ENCODE results near the gene CDK5RAP1.

Gene CDK5RAP1

DNA sequence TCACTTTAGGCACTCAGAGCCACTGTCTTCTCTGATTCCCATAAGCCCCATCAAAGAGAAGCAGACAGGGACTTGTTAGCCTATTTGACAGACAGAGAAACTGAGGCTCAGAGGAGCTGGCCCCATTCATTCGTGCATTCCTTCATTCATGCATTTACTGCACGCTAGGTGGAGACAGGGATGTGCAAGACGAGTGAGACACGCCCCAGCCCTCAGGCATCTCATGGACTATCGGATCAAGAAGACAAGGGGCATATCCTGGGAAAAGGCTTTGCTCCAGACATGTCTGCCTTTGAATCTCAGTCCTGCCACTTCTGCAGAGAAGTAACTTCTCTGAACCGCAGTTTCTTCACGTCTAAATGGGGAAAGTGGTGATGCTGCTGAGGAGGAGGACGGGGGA is 64.2 kb downstream of the CDK5RAP1 start:
- Histone ChIP-seq H3K27me3 (ENCODE audit: control insufficient read depth in 1 of 2, insufficient read depth in 1 of 2, low read length in 2 of 2) (peaks cover 18 to 29% of the 10 kb centered on the region in 2 experiments), H3K4ac (ENCODE audit: low read depth in 1 of 2, low read length in 2 of 2) (no peak overlapping the region), H3K23ac (ENCODE audit: low read length in 2 of 2) (peak overlapping the region in 1 of 2 experiments; percentile 14), H2BK15ac (ENCODE audit: low read depth, poor library complexity, severe bottlenecking) (no peak overlapping the region), H3K27ac (ENCODE audit: low read length, poor library complexity, severe bottlenecking) (no peak overlapping the region), H3K4me3 (ENCODE audit: insufficient read depth in 1 of 2, low read depth in 1 of 2, low read length in 2 of 2) (no peak overlapping the region), H2BK120ac (ENCODE audit: low read depth, low read length) (no peak overlapping the region), H3K9me3 (ENCODE audit: control insufficient read depth, low read length) (no peaks in the 10 kb centered on the region), H3K4me1 (ENCODE audit: control insufficient read depth, insufficient read depth, low read depth, low read length) (no peaks in the 10 kb centered on the region), H3K4me2 (ENCODE audit: low read length, poor library complexity, severe bottlenecking) (no peak overlapping the region), H4K8ac (ENCODE audit: low read length) (no peak overlapping the region), H2AFZ (ENCODE audit: low read depth, low read length) (no peak overlapping the region), H4K91ac (ENCODE audit: low read length) (no peak overlapping the region), H3K18ac (ENCODE audit: low read depth in 1 of 2, low read length in 2 of 2) (no peak overlapping the region), H2BK12ac (ENCODE audit: low read length in 2 of 2) (no peak overlapping the region), H3K14ac (ENCODE audit: low read length in 2 of 2) (no peak overlapping the region), H2AK5ac (ENCODE audit: low read length, severe bottlenecking) (no peak overlapping the region), H2BK5ac (ENCODE audit: low read depth, low read length, poor library complexity, severe bottlenecking) (no peak overlapping the region), H3K9ac (ENCODE audit: low read length) (no peak overlapping the region), H3K79me1 (replicated peaks; ENCODE audit: low read length, poor library complexity, severe bottlenecking) (no peaks in the 10 kb centered on the region), H3K36me3 (ENCODE audit: control insufficient read depth in 1 of 2, insufficient read depth in 2 of 2, low read depth in 1 of 2, low read length in 2 of 2) (no peaks in the 10 kb centered on the region)
- no peak for DNase-seq
- 90% methylated on average over 8 of the region's 8 CpGs for WGBS

DNA sequence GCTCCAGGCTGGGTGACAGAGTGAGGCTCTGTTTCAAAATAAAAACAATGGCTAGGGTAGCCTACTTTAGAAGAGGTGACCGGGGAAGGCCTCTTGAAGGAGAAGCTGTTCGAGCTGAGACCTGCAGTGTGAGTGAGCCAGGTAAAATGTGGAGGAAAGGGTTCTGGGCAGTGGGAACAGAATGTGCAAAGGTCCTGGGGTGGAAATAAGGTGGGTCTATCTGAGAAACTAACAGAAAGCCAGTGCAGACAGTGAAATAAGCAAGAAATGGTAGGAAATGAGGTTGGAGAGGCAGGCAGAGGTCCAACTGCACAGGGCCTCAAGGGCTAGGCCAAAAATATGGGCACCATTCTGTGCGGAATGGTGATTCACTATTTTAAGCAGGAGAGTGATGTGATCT is 64.9 kb downstream of the CDK5RAP1 start:
- H3K9ac ChIP-seq (ENCODE audit: low read length) = no peak overlapping the region
- no peak overlapping the region for H4K8ac ChIP-seq (ENCODE audit: low read length)
- no peak overlapping the region for H3K23ac ChIP-seq (ENCODE audit: low read length in 2 of 2)
- no peak overlapping the region for H4K91ac ChIP-seq (ENCODE audit: low read length)
- no peak overlapping the region for H2BK5ac ChIP-seq (ENCODE audit: low read depth, low read length, poor library complexity, severe bottlenecking)
- H2AK5ac ChIP-seq (ENCODE audit: low read length, severe bottlenecking) = no peak overlapping the region
- H2BK120ac ChIP-seq (ENCODE audit: low read depth, low read length) = no peak overlapping the region
- H3K9me3 ChIP-seq (ENCODE audit: control insufficient read depth, low read length) = no peaks in the 10 kb centered on the region
- H3K4ac ChIP-seq (ENCODE audit: low read depth in 1 of 2, low read length in 2 of 2) = no peak overlapping the region
- no peak overlapping the region for H2BK15ac ChIP-seq (ENCODE audit: low read depth, poor library complexity, severe bottlenecking)
- no peak overlapping the region for H2AFZ ChIP-seq (ENCODE audit: low read depth, low read length)
- 88% methylated on average over 3 of the region's 3 CpGs for WGBS
- no peak overlapping the region for H3K27ac ChIP-seq (ENCODE audit: low read length, poor library complexity, severe bottlenecking)
- H3K14ac ChIP-seq (ENCODE audit: low read length in 2 of 2) = no peak overlapping the region
- no peak overlapping the region for H2BK12ac ChIP-seq (ENCODE audit: low read length in 2 of 2)
- H3K79me1 ChIP-seq (replicated peaks; ENCODE audit: low read length, poor library complexity, severe bottlenecking) = no peaks in the 10 kb centered on the region
- H3K27me3 ChIP-seq (ENCODE audit: control insufficient read depth in 1 of 2, insufficient read depth in 1 of 2, low read length in 2 of 2) = peaks cover 22 to 36% of the 10 kb centered on the region in 2 experiments
- no peak overlapping the region for H3K4me3 ChIP-seq (ENCODE audit: insufficient read depth in 1 of 2, low read depth in 1 of 2, low read length in 2 of 2)
- no peak for DNase-seq
- no peak overlapping the region for H3K18ac ChIP-seq (ENCODE audit: low read depth in 1 of 2, low read length in 2 of 2)
- H3K4me2 ChIP-seq (ENCODE audit: low read length, poor library complexity, severe bottlenecking) = no peak overlapping the region
- H3K4me1 ChIP-seq (ENCODE audit: control insufficient read depth, insufficient read depth, low read depth, low read length) = no peaks in the 10 kb centered on the region
- H3K36me3 ChIP-seq (ENCODE audit: control insufficient read depth in 1 of 2, insufficient read depth in 2 of 2, low read depth in 1 of 2, low read length in 2 of 2) = no peaks in the 10 kb centered on the region

DNA sequence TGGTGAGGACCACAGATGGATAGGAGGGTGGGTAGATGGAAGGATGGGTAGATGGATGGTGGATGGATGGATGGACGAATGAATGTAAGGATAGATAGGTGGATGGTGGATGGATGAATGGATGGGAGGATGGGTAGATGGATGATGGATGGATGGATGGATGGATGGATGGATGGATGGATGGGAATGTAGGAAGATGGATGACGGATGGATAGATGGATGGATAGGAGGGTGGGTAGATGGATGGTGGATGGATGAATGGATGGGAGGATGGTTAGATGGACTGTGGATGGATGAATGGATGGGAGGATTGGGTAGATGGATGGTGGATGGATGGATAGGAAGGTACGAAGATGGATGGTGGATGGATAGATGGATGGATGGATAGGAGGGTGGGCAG is 67.2 kb downstream of the CDK5RAP1 start:
- 72% methylated on average over 2 of the region's 3 CpGs for WGBS
- no peak overlapping the region for H3K14ac ChIP-seq (ENCODE audit: low read length in 2 of 2)

DNA sequence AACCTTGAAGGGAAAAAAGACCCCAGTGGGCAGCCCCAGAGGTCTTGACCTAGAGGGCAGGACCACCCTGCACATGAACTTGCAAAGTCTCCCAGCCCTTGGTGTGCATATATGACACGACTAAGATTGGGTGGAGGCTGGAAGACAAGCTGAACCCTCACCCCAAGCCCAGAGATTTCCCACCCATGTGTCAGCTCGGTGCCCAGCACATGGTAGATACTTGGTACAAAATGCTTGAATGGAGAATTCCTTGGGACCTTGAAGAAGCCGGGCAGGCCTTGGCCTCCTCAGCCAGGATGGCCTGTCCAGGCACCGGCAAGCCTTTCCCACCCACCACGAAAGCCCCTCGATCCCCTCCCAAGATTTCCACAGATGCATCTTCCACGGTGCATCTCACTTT is 67.7 kb downstream of the CDK5RAP1 start:
- no peak overlapping the region for H2AK5ac ChIP-seq (ENCODE audit: low read length, severe bottlenecking)
- no peak overlapping the region for H3K4me2 ChIP-seq (ENCODE audit: low read length, poor library complexity, severe bottlenecking)
- H3K36me3 ChIP-seq (ENCODE audit: control insufficient read depth in 1 of 2, insufficient read depth in 2 of 2, low read depth in 1 of 2, low read length in 2 of 2) = no peaks in the 10 kb centered on the region
- H4K91ac ChIP-seq (ENCODE audit: low read length) = no peak overlapping the region
- H3K27ac ChIP-seq (ENCODE audit: low read length, poor library complexity, severe bottlenecking) = no peak overlapping the region
- no peak overlapping the region for H3K18ac ChIP-seq (ENCODE audit: low read depth in 1 of 2, low read length in 2 of 2)
- no peaks in the 10 kb centered on the region for H3K9me3 ChIP-seq (ENCODE audit: control insufficient read depth, low read length)
- DNase-seq = no peak
- no peaks in the 10 kb centered on the region for H3K4me1 ChIP-seq (ENCODE audit: control insufficient read depth, insufficient read depth, low read depth, low read length)
- no peak overlapping the region for H3K23ac ChIP-seq (ENCODE audit: low read length in 2 of 2)
- no peak overlapping the region for H3K9ac ChIP-seq (ENCODE audit: low read length)
- H2BK12ac ChIP-seq (ENCODE audit: low read length in 2 of 2) = no peak overlapping the region
- no peak overlapping the region for H3K14ac ChIP-seq (ENCODE audit: low read length in 2 of 2)
- no peak overlapping the region for H4K8ac ChIP-seq (ENCODE audit: low read length)
- 74% methylated on average over 7 of the region's 7 CpGs for WGBS
- H3K4me3 ChIP-seq (ENCODE audit: insufficient read depth in 1 of 2, low read depth in 1 of 2, low read length in 2 of 2) = no peak overlapping the region
- no peak overlapping the region for H3K4ac ChIP-seq (ENCODE audit: low read depth in 1 of 2, low read length in 2 of 2)
- no peak overlapping the region for H2BK120ac ChIP-seq (ENCODE audit: low read depth, low read length)
- no peaks in the 10 kb centered on the region for H3K79me1 ChIP-seq (replicated peaks; ENCODE audit: low read length, poor library complexity, severe bottlenecking)
- no peak overlapping the region for H2AFZ ChIP-seq (ENCODE audit: low read depth, low read length)
- H2BK15ac ChIP-seq (ENCODE audit: low read depth, poor library complexity, severe bottlenecking) = no peak overlapping the region
- H2BK5ac ChIP-seq (ENCODE audit: low read depth, low read length, poor library complexity, severe bottlenecking) = no peak overlapping the region
- peaks cover 38 to 52% of the 10 kb centered on the region in 2 experiments for H3K27me3 ChIP-seq (ENCODE audit: control insufficient read depth in 1 of 2, insufficient read depth in 1 of 2, low read length in 2 of 2)

More for the DNA sequence above, 67.2 kb downstream of the CDK5RAP1 start:
- no peaks in the 10 kb centered on the region for H3K79me1 ChIP-seq (replicated peaks; ENCODE audit: low read length, poor library complexity, severe bottlenecking)
- no peaks in the 10 kb centered on the region for H3K36me3 ChIP-seq (ENCODE audit: control insufficient read depth in 1 of 2, insufficient read depth in 2 of 2, low read depth in 1 of 2, low read length in 2 of 2)
- no peak overlapping the region for H4K91ac ChIP-seq (ENCODE audit: low read length)
- H2BK5ac ChIP-seq (ENCODE audit: low read depth, low read length, poor library complexity, severe bottlenecking) = no peak overlapping the region
- no peak overlapping the region for H3K4me2 ChIP-seq (ENCODE audit: low read length, poor library complexity, severe bottlenecking)
- no peak overlapping the region for H2BK12ac ChIP-seq (ENCODE audit: low read length in 2 of 2)
- peaks cover 36 to 50% of the 10 kb centered on the region in 2 experiments for H3K27me3 ChIP-seq (ENCODE audit: control insufficient read depth in 1 of 2, insufficient read depth in 1 of 2, low read length in 2 of 2)
- no peaks in the 10 kb centered on the region for H3K9me3 ChIP-seq (ENCODE audit: control insufficient read depth, low read length)
- H3K9ac ChIP-seq (ENCODE audit: low read length) = no peak overlapping the region
- no peaks in the 10 kb centered on the region for H3K4me1 ChIP-seq (ENCODE audit: control insufficient read depth, insufficient read depth, low read depth, low read length)
- H4K8ac ChIP-seq (ENCODE audit: low read length) = no peak overlapping the region
- no peak overlapping the region for H2AFZ ChIP-seq (ENCODE audit: low read depth, low read length)
- no peak overlapping the region for H3K27ac ChIP-seq (ENCODE audit: low read length, poor library complexity, severe bottlenecking)
- no peak overlapping the region for H2BK120ac ChIP-seq (ENCODE audit: low read depth, low read length)
- no peak overlapping the region for H3K23ac ChIP-seq (ENCODE audit: low read length in 2 of 2)
- no peak for DNase-seq
- no peak overlapping the region for H3K18ac ChIP-seq (ENCODE audit: low read depth in 1 of 2, low read length in 2 of 2)
- H3K4me3 ChIP-seq (ENCODE audit: insufficient read depth in 1 of 2, low read depth in 1 of 2, low read length in 2 of 2) = no peak overlapping the region
- no peak overlapping the region for H2BK15ac ChIP-seq (ENCODE audit: low read depth, poor library complexity, severe bottlenecking)
- H2AK5ac ChIP-seq (ENCODE audit: low read length, severe bottlenecking) = no peak overlapping the region
- H3K4ac ChIP-seq (ENCODE audit: low read depth in 1 of 2, low read length in 2 of 2) = no peak overlapping the region
